GM12878 (cell line): ENCODE data around the gene C17orf113.

ENCODE experiments used
- CBX3 ChIP-seq: fragments of 200-600 bp; sonication (generic); IDR thresholded peaks from 2 replicates; pipeline ENCODE4 v1.6.1; 2016; ENCODE audit warnings: low read depth, borderline replicate concordance
- CTCF ChIP-seq, 3 experiments: IDR thresholded peaks in 2 of 3; conservative IDR thresholded peaks in 1 of 3; 2 replicates each; pipeline ENCODE4 v1.5.1; 2011; ENCODE audit warnings: low read depth in 3 of 3, low read length in 3 of 3, mild to moderate bottlenecking in 3 of 3, control low read depth in 2 of 3, moderate library complexity in 2 of 3, inconsistent platforms in 1 of 3, mixed read lengths in 1 of 3; ENCODE audit not compliant: control insufficient read depth in 2 of 3, insufficient read depth in 1 of 3; ENCODE audit errors: extremely low read depth in 1 of 3
- EP300 ChIP-seq, 2 experiments: fragments of 150-350 bp in 1 of 2; IDR thresholded peaks; 2 replicates each; pipeline ENCODE4 v1.6.1; 2011 to 2012; ENCODE audit warnings: low read depth in 2 of 2, low read length in 2 of 2, borderline replicate concordance in 1 of 2, improper control_type of control experiment in 1 of 2, inconsistent platforms in 1 of 2; ENCODE audit not compliant: control insufficient read depth in 1 of 2
- KAT2A ChIP-seq: conservative IDR thresholded peaks from 2 replicates; pipeline ENCODE4 v1.6.1; 2011; ENCODE audit warnings: low read depth, low read length; ENCODE audit not compliant: control insufficient read depth
- PAX8 ChIP-seq: fragments of 450-650 bp; IDR thresholded peaks from 2 replicates; pipeline ENCODE4 v1.6.1; 2017; ENCODE audit warnings: mild to moderate bottlenecking, moderate library complexity
- TAF1 ChIP-seq: IDR thresholded peaks from 2 replicates; pipeline ENCODE4 v1.6.1; 2011; ENCODE audit warnings: mild to moderate bottlenecking, low read depth, low read length, borderline replicate concordance
- ZNF24 ChIP-seq: fragments of 450-650 bp; IDR thresholded peaks from 2 replicates; pipeline ENCODE4 v1.6.1; 2017; ENCODE audit warnings: antibody characterized with exemption, mild to moderate bottlenecking

GRCh38 chr17:42009170-42009569 is 41.2 kb downstream of the C17orf113 start:
- TF ChIP-seq CBX3: no peak
- no peak for TF ChIP-seq ZNF24
- TF ChIP-seq CTCF (IDR thresholded peaks at IDR 0.05 in 2 of 3, conservative IDR thresholded peaks at IDR 0.05 in 1 of 3; ENCODE audit: control insufficient read depth in 2 of 3, extremely low read depth in 1 of 3, insufficient read depth in 1 of 3, low read depth in 3 of 3, low read length in 3 of 3): peak; percentile 19 to 29 (median 20); a peak in 4 of 6 replicates
- no peak for TF ChIP-seq KAT2A
- TF ChIP-seq EP300 (IDR thresholded peaks at IDR 0.05; ENCODE audit: borderline replicate concordance in 1 of 2, control insufficient read depth in 1 of 2, low read depth in 2 of 2, low read length in 2 of 2): no peak
- TF ChIP-seq PAX8: no peak
- TF ChIP-seq TAF1: no peak
